H9 (cell line): ENCODE data around the gene COX6B2. TPM values are rescaled to one million over a fixed set of nuclear protein-coding genes. Genes with fewer than 3 reads are reported as not detected.
A peak's percentile ranks its signal among the peaks of the same experiment; 100 is the strongest.

Experiments
- DNase-seq: peaks from one replicate; pipeline ENCODE4 v3.0.0-alpha.2; 2017
- H2AFZ ChIP-seq: one replicate; pipeline ENCODE4 v1.6.1; 2013; ENCODE audit warnings: mild to moderate bottlenecking, low read length, control low read depth, moderate library complexity
- H2AK5ac ChIP-seq: 2 replicates; pipeline ENCODE4 v1.6.1; 2013; ENCODE audit warnings: low read length, control low read depth, mixed read lengths; ENCODE audit not compliant: insufficient read length
- H2BK120ac ChIP-seq: one replicate; pipeline ENCODE4 v1.6.1; 2013; ENCODE audit warnings: low read depth, mild to moderate bottlenecking, low read length, control low read depth, inconsistent platforms; ENCODE audit not compliant: poor library complexity, severe bottlenecking
- H2BK12ac ChIP-seq: 2 replicates; pipeline ENCODE4 v1.6.1; 2013; ENCODE audit warnings: low read length, control low read depth, mixed read lengths, low read depth; ENCODE audit not compliant: insufficient read length
- H2BK15ac ChIP-seq: 2 replicates; pipeline ENCODE4 v1.6.1; 2013; ENCODE audit warnings: low read depth, low read length, control low read depth
- H2BK20ac ChIP-seq: one replicate; pipeline ENCODE4 v1.6.1; 2013; ENCODE audit warnings: low read depth, mild to moderate bottlenecking, low read length, control low read depth, inconsistent platforms; ENCODE audit not compliant: poor library complexity, severe bottlenecking
- H2BK5ac ChIP-seq: 2 replicates; pipeline ENCODE4 v1.6.1; 2013; ENCODE audit warnings: low read length, control low read depth, mixed read lengths; ENCODE audit not compliant: insufficient read length
- H3K14ac ChIP-seq: 2 replicates; pipeline ENCODE4 v1.6.1; 2013; ENCODE audit warnings: low read length, control low read depth; ENCODE audit not compliant: insufficient read depth
- H3K18ac ChIP-seq: 2 replicates; pipeline ENCODE4 v1.6.1; 2013; ENCODE audit warnings: low read depth, mild to moderate bottlenecking, mixed read lengths, low read length, control low read depth; ENCODE audit not compliant: insufficient read length
- H3K23ac ChIP-seq: 2 replicates; pipeline ENCODE4 v1.6.1; 2013; ENCODE audit warnings: low read length, control low read depth, mixed read lengths, low read depth; ENCODE audit not compliant: insufficient read length
- H3K23me2 ChIP-seq: 2 replicates; pipeline ENCODE4 v1.6.1; 2013; ENCODE audit warnings: low read depth, mild to moderate bottlenecking, mixed read lengths, low read length, control low read depth; ENCODE audit not compliant: insufficient read length, poor library complexity, severe bottlenecking
- H3K27ac ChIP-seq: 2 replicates; pipeline ENCODE4 v1.5.1; 2013; ENCODE audit warnings: low read length, control low read depth, mixed read lengths, low read depth; ENCODE audit not compliant: insufficient read length
- H3K27me3 ChIP-seq: 2 replicates; pipeline ENCODE4 v1.6.1; 2013; ENCODE audit warnings: low read length, control low read depth, inconsistent platforms; ENCODE audit not compliant: insufficient read depth
- H3K4ac ChIP-seq: 2 replicates; pipeline ENCODE4 v1.6.1; 2013; ENCODE audit warnings: low read depth, mild to moderate bottlenecking, control low read depth, inconsistent platforms, low read length, moderate library complexity
- H3K4me1 ChIP-seq: 2 replicates; pipeline ENCODE4 v1.6.1; 2013; ENCODE audit warnings: low read length, control low read depth, inconsistent platforms; ENCODE audit not compliant: insufficient read depth
- H3K4me2 ChIP-seq: 2 replicates; pipeline ENCODE4 v1.6.1; 2013; ENCODE audit warnings: low read length, control low read depth, mixed read lengths; ENCODE audit not compliant: insufficient read length, insufficient read depth
- H3K56ac ChIP-seq: 2 replicates; pipeline ENCODE4 v1.6.1; 2013; ENCODE audit warnings: low read depth, mild to moderate bottlenecking, mixed read lengths, low read length, control low read depth; ENCODE audit not compliant: insufficient read length
- H3K79me1 ChIP-seq: 2 replicates; pipeline ENCODE4 v1.6.1; 2013; ENCODE audit warnings: low read depth, mild to moderate bottlenecking, moderate library complexity, low read length, control low read depth, inconsistent platforms; ENCODE audit not compliant: insufficient read depth, poor library complexity, severe bottlenecking
- H3K79me2 ChIP-seq: 2 replicates; pipeline ENCODE4 v1.6.1; 2013; ENCODE audit warnings: low read length, control low read depth, inconsistent platforms; ENCODE audit not compliant: insufficient read depth
- H3K9ac ChIP-seq: 2 replicates; pipeline ENCODE4 v1.6.1; 2013; ENCODE audit warnings: low read length, control low read depth, mixed read lengths; ENCODE audit not compliant: insufficient read length; ENCODE audit errors: extremely low read depth
- H3K9me3 ChIP-seq: one replicate; pipeline ENCODE4 v1.6.1; 2013; ENCODE audit warnings: low read depth, low read length, inconsistent platforms; ENCODE audit not compliant: control insufficient read depth
- H3T11ph ChIP-seq: one replicate; pipeline ENCODE4 v1.6.1; 2013; ENCODE audit warnings: mild to moderate bottlenecking, low read length, control low read depth, inconsistent platforms
- H4K20me1 ChIP-seq: one replicate; pipeline ENCODE4 v1.6.1; 2013; ENCODE audit not compliant: control insufficient read depth, insufficient read length, insufficient read depth
- H4K5ac ChIP-seq: 2 replicates; pipeline ENCODE4 v1.6.1; 2013; ENCODE audit warnings: low read depth, mild to moderate bottlenecking, mixed read lengths, low read length, control low read depth; ENCODE audit not compliant: insufficient read length
- H4K8ac ChIP-seq: replicated peaks from 2 replicates; pipeline ENCODE4 v1.6.1; 2013; ENCODE audit warnings: low read length, control low read depth, mixed read lengths, low read depth; ENCODE audit not compliant: insufficient read length
- H4K91ac ChIP-seq: 2 replicates; pipeline ENCODE4 v1.6.1; 2013; ENCODE audit warnings: low read depth, mild to moderate bottlenecking, moderate library complexity, mixed read lengths, low read length, control low read depth; ENCODE audit not compliant: insufficient read length
- H3K27ac Mint-ChIP-seq, 3 experiments: 2 replicates in 2 of 3; 3 replicates in 1 of 3; pipeline ENCODE4 v1.8.0; 2020 to 2021; ENCODE audit warnings: mixed read lengths in 3 of 3, mild to moderate bottlenecking in 1 of 3, moderate library complexity in 1 of 3
- H3K27me3 Mint-ChIP-seq: 2 replicates; pipeline ENCODE4 v1.8.0; 2021; ENCODE audit warnings: low read depth, mild to moderate bottlenecking, moderate library complexity, mixed read lengths
- H3K36me3 Mint-ChIP-seq, 3 experiments: 2 replicates in 2 of 3; 3 replicates in 1 of 3; pipeline ENCODE4 v1.8.0; 2020 to 2021; ENCODE audit warnings: low read depth in 3 of 3, mixed read lengths in 3 of 3; ENCODE audit not compliant: insufficient read depth in 1 of 3
- H3K4me1 Mint-ChIP-seq, 2 experiments: 2 replicates each; pipeline ENCODE4 v1.8.0; 2020; ENCODE audit warnings: mixed read lengths in 2 of 2
- H3K4me3 Mint-ChIP-seq, 2 experiments: 2 replicates in 1 of 2; 3 replicates in 1 of 2; pipeline ENCODE4 v1.8.0; 2020 to 2021; ENCODE audit warnings: mild to moderate bottlenecking in 2 of 2, mixed read lengths in 2 of 2, moderate library complexity in 1 of 2
- H3K9me3 Mint-ChIP-seq, 2 experiments: 2 replicates in 1 of 2; 3 replicates in 1 of 2; pipeline ENCODE4 v1.8.0; 2020; ENCODE audit warnings: mild to moderate bottlenecking in 2 of 2, mixed read lengths in 2 of 2, moderate library complexity in 1 of 2
- WGBS: extraction: QIAGEN DNeasy Blood & Tissue Kit; methylation state at CpG from one replicate; pipeline ENCODE4 v1.1.7; 2013; ENCODE audit warnings: missing lambda C conversion rate, low lambda C conversion rate, mixed read lengths; ENCODE audit not compliant: insufficient read length; ENCODE audit errors: extremely low coverage; 5-methylcytosine and 5-hydroxymethylcytosine counted together
- total RNA-seq: library from RNA; stranded (reverse); gene quantifications from 2 replicates; pipeline ENCODE4 v1.2.1, GENCODE V29; 2021
- TF ChIP-seq, protein P1 (sequence below): fragments of 200-600 bp; sonication (generic); conservative IDR thresholded peaks from 3 replicates; pipeline ENCODE4 v1.8.0; 2021; ENCODE audit warnings: antibody characterized with exemption, mild to moderate bottlenecking

Gene COX6B2
- total RNA-seq, 1 experiment from 2014 or later = 4.0 TPM

- H3K27ac ChIP-seq = no peak overlapping the region
- no peak overlapping the region for H3K18ac ChIP-seq
- H2BK20ac ChIP-seq = no peak overlapping the region
- H3K9me3 ChIP-seq = no peaks in the 10 kb centered on the region
- Mint-ChIP-seq H3K4me1 (peaks cover 15 to 30% of the 10 kb centered on the region in 2 experiments), H3K27me3 (no peaks in the 10 kb centered on the region; the same call in 1 of the 2 replicates), H3K9me3 (no peaks in the 10 kb centered on the region), H3K27ac (peak overlapping the region in 1 of 3 experiments; percentile 79; a peak in 1 of 7 replicates), H3K36me3 (peaks cover 40 to 68% (median 65%) of the 10 kb centered on the region in 3 experiments; a peak in 6 of 7 replicates), H3K4me3 (peak overlapping the region in 1 of 2 experiments; percentile 69; a peak in 1 of 5 replicates)
- H2AFZ ChIP-seq = no peak overlapping the region
- H2BK5ac ChIP-seq = no peak overlapping the region
- H3K14ac ChIP-seq = no peak overlapping the region
- no peak overlapping the region for H2AK5ac ChIP-seq
- H3K4me1 ChIP-seq = peaks cover 3% of the 10 kb centered on the region; the same call in 1 of the 2 replicates
- H2BK15ac ChIP-seq = no peak overlapping the region
- no CpG with 5 or more reads among the region's 12 CpGs for WGBS
- H3K4ac ChIP-seq = no peak overlapping the region
- H3K79me1 ChIP-seq = no peaks in the 10 kb centered on the region
- no peak overlapping the region for H3K56ac ChIP-seq
- H4K91ac ChIP-seq = no peak overlapping the region
- peak overlapping the region; percentile 25 for H3K4me2 ChIP-seq
- H3K23ac ChIP-seq = no peak overlapping the region
- no peak overlapping the region for H2BK12ac ChIP-seq
- H2BK120ac ChIP-seq = no peak overlapping the region
- TF ChIP-seq, protein P1, sequence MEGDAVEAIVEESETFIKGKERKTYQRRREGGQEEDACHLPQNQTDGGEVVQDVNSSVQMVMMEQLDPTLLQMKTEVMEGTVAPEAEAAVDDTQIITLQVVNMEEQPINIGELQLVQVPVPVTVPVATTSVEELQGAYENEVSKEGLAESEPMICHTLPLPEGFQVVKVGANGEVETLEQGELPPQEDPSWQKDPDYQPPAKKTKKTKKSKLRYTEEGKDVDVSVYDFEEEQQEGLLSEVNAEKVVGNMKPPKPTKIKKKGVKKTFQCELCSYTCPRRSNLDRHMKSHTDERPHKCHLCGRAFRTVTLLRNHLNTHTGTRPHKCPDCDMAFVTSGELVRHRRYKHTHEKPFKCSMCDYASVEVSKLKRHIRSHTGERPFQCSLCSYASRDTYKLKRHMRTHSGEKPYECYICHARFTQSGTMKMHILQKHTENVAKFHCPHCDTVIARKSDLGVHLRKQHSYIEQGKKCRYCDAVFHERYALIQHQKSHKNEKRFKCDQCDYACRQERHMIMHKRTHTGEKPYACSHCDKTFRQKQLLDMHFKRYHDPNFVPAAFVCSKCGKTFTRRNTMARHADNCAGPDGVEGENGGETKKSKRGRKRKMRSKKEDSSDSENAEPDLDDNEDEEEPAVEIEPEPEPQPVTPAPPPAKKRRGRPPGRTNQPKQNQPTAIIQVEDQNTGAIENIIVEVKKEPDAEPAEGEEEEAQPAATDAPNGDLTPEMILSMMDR = no peak
- H4K8ac ChIP-seq = no peak overlapping the region
- no peaks in the 10 kb centered on the region for H4K20me1 ChIP-seq
- no peak overlapping the region for H4K5ac ChIP-seq
- no peaks in the 10 kb centered on the region for H3K27me3 ChIP-seq
- no peaks in the 10 kb centered on the region for H3K79me2 ChIP-seq
- no peaks in the 10 kb centered on the region for H3K23me2 ChIP-seq
- H3T11ph ChIP-seq = no peak overlapping the region
- no peak for DNase-seq
- H3K9ac ChIP-seq = no peak overlapping the region
These were observed 52.2 kb downstream of the COX6B2 start for GRCh38 chr19:55302318-55302703.
